Esophagus squamous epithelium (tissue), 5 donors: ENCODE data around the gene SELENOK. TPM values are rescaled to one million over a fixed set of nuclear protein-coding genes. Genes with fewer than 3 reads are reported as not detected.

Experiments
- DNase-seq: peaks from one replicate; lab custom pipeline; 2025; lab: John Stamatoyannopoulos, UW
- H3K27ac ChIP-seq, 4 donors: fragments of 200-600 bp; sonication (generic); one replicate each; pipeline ENCODE4 v1.5.1; 2016 to 2019; ENCODE audit warnings: mild to moderate bottlenecking in 1 of 4
- H3K27me3 ChIP-seq, 4 donors: fragments of 200-600 bp; sonication (generic); 1 replicate in 3 of 4; 2 replicates in 1 of 4; pipeline versions ENCODE4 v1.5.1 to v1.6.0; 2017 to 2021; ENCODE audit warnings: antibody characterized with exemption in 1 of 4
- H3K36me3 ChIP-seq, 3 donors: fragments of 200-600 bp; sonication (generic); one replicate each; pipeline ENCODE4 v1.5.1; 2016 to 2019
- H3K4me1 ChIP-seq, 3 donors: fragments of 200-600 bp; sonication (generic); one replicate each; pipeline ENCODE4 v1.5.1; 2017 to 2019
- H3K4me3 ChIP-seq, 4 donors: fragments of 200-600 bp; sonication (generic); 1 replicate in 3 of 4; 2 replicates in 1 of 4; pipeline ENCODE4 v1.5.1; 2016 to 2019; ENCODE audit warnings: mild to moderate bottlenecking in 2 of 4, moderate library complexity in 1 of 4
- H3K9me3 ChIP-seq, 3 donors: fragments of 200-600 bp; sonication (generic); one replicate each; pipeline ENCODE4 v1.5.1; 2016 to 2019
- CTCF ChIP-seq, 6 experiments: fragments of 450-650 bp in 4 of 6; fragments of 200-600 bp in 2 of 6; sonication (generic) in 2 of 6; IDR thresholded peaks; one replicate each; pipeline ENCODE4 v1.5.1; 2016 to 2019; ENCODE audit warnings: antibody characterized with exemption in 6 of 6, mild to moderate bottlenecking in 4 of 6, moderate library complexity in 4 of 6
- POLR2A ChIP-seq, 4 donors: fragments of 450-650 bp; IDR thresholded peaks; one replicate each; pipeline ENCODE4 v1.6.1; 2017; ENCODE audit warnings: antibody characterized with exemption in 4 of 4, mild to moderate bottlenecking in 4 of 4, moderate library complexity in 3 of 4
- WGBS, 2 donors: methylation state at CpG; one replicate each; pipeline ENCODE4 v1.1.5; 2018; 5-methylcytosine and 5-hydroxymethylcytosine counted together
- intact Hi-C: fragments of 100-400 bp; cut with DNase I; formaldehyde crosslinking; loops from one replicate; pipeline ENCODE4 v1.15.0; 2022
- total RNA-seq, 4 donors: library from RNA; depleted of rRNA; stranded (reverse); fragments of >200 nt; gene quantifications; one replicate each; pipeline ENCODE4 v1.1.0, GENCODE V29; 2016
- donor health status: DM: yes; HTN: yes; CAD: no.

SELENOK gene
- total RNA-seq, 4 donors from 2014 or later = 16.4 to 36.2 (median 27.2) TPM

GRCh38 chr3:53849916-53850315 lies 41.7 kb downstream of the SELENOK start:
- no peaks in the 10 kb centered on the region for H3K9me3 ChIP-seq
- H3K27me3 ChIP-seq = peaks cover 0 to 49% (median 0%) of the 10 kb centered on the region in 4 donors
- 91 to 94% methylated on average over 7 of the region's 7 CpGs for WGBS, 2 donors
- peaks cover 6 to 20% (median 10%) of the 10 kb centered on the region in 3 donors for H3K4me1 ChIP-seq
- H3K4me3 ChIP-seq = no peak overlapping the region
- intact Hi-C loops = no loop called here
- no peak overlapping the region for H3K27ac ChIP-seq
- TF ChIP-seq CTCF (IDR thresholded peaks at IDR 0.05) = no peak
- TF ChIP-seq POLR2A (IDR thresholded peaks at IDR 0.05) = no peak
- no peaks in the 10 kb centered on the region for H3K36me3 ChIP-seq
- DNase-seq = no peak

- H3K4me3 ChIP-seq = peak overlapping the region; percentile 47 to 86 (median 68)
- TF ChIP-seq CTCF (IDR thresholded peaks at IDR 0.05) = no peak
- TF ChIP-seq POLR2A (IDR thresholded peaks at IDR 0.05) = no peak
- no peaks in the 10 kb centered on the region for H3K9me3 ChIP-seq
- 48 to 60% methylated on average over 5 to 10 of the region's 10 CpGs for WGBS, 2 donors
- H3K36me3 ChIP-seq = no peaks in the 10 kb centered on the region
- DNase-seq = no peak
- no peak overlapping the region for H3K27ac ChIP-seq
- intact Hi-C loops = no loop called here
- peaks cover 0 to 56% (median 0%) of the 10 kb centered on the region in 4 donors for H3K27me3 ChIP-seq
- peaks cover 6 to 20% (median 10%) of the 10 kb centered on the region in 3 donors for H3K4me1 ChIP-seq
These were observed 44.9 kb downstream of the SELENOK start for GRCh38 chr3:53846851-53847155.

GRCh38 chr3:53846134-53846850 lies 45.4 kb downstream of the SELENOK start, which contains the start of the genes CHDH and IL17RB:
TSS of gene CHDH (minus strand) at chr3:53846419. CDS start at chr3:53824008, 22,411 bp downstream.
TSS of gene IL17RB (plus strand) at chr3:53846568. CDS start at chr3:53846589, 21 bp downstream.
- Histone ChIP-seq H3K4me3 (peak within 1 kb of the TSS; percentile 47 to 86 (median 68)), H3K36me3 (no peaks in the 10 kb centered on the region), H3K27ac (peak within 1 kb of the TSS; percentile 13 to 75 (median 58)), H3K9me3 (no peaks in the 10 kb centered on the region), H3K4me1 (peaks cover 6 to 20% (median 10%) of the 10 kb centered on the region in 3 donors), H3K27me3 (peaks cover 0 to 56% (median 0%) of the 10 kb centered on the region in 4 donors)
- intact Hi-C loops = no loop called here
- 12% methylated on average over 8 of the region's 91 CpGs; no CpG with 5 or more reads in 1 of the 2 donors for WGBS, 2 donors
- TF ChIP-seq POLR2A (IDR thresholded peaks at IDR 0.05) = no peak
- TF ChIP-seq CTCF (IDR thresholded peaks at IDR 0.05) = no peak
- no peak for DNase-seq

- no CpG with 5 or more reads among the region's 34 CpGs for WGBS, 2 donors
- no peak for TF ChIP-seq CTCF (IDR thresholded peaks at IDR 0.05)
- no peak for TF ChIP-seq POLR2A (IDR thresholded peaks at IDR 0.05)
- H3K9me3 ChIP-seq = no peaks in the 10 kb centered on the region
- DNase-seq = no peak
- H3K27me3 ChIP-seq = peaks cover 0 to 54% (median 0%) of the 10 kb centered on the region in 4 donors
- peak overlapping the region; percentile 47 to 86 (median 68) for H3K4me3 ChIP-seq
- intact Hi-C loops = no loop called here
- no peaks in the 10 kb centered on the region for H3K36me3 ChIP-seq
- H3K4me1 ChIP-seq = peaks cover 6 to 20% (median 10%) of the 10 kb centered on the region in 3 donors
- H3K27ac ChIP-seq = peak overlapping the region; percentile 13 to 75 (median 58)
These were observed 45.9 kb downstream of the SELENOK start for GRCh38 chr3:53845881-53846133.

- Histone ChIP-seq H3K9me3 (no peaks in the 10 kb centered on the region), H3K27ac (peak overlapping the region; percentile 13 to 75 (median 58)), H3K36me3 (no peaks in the 10 kb centered on the region), H3K27me3 (peaks cover 0 to 54% (median 0%) of the 10 kb centered on the region in 4 donors), H3K4me3 (peak overlapping the region; percentile 47 to 86 (median 68)), H3K4me1 (peaks cover 6 to 20% (median 10%) of the 10 kb centered on the region in 3 donors)
- intact Hi-C loops = no loop called here
- TF ChIP-seq CTCF (IDR thresholded peaks at IDR 0.05) (peak in 2 of 6 experiments; percentile 21 to 22), POLR2A (IDR thresholded peaks at IDR 0.05) (no peak)
- DNase-seq = no peak
- WGBS, 2 donors = 67 to 79% methylated on average over 1 to 5 of the region's 25 CpGs
These were observed 46.4 kb downstream of the SELENOK start for GRCh38 chr3:53845103-53845880.
